ENCODE results near the gene ALKAL2. TPM values are rescaled to one million over a fixed set of nuclear protein-coding genes. Genes with fewer than 3 reads are reported as not detected.

The ALKAL2 gene
- total and polyA plus RNA-seq, 2 experiments from 2014 or later, result 2.9 to 27.5 TPM

DNA sequence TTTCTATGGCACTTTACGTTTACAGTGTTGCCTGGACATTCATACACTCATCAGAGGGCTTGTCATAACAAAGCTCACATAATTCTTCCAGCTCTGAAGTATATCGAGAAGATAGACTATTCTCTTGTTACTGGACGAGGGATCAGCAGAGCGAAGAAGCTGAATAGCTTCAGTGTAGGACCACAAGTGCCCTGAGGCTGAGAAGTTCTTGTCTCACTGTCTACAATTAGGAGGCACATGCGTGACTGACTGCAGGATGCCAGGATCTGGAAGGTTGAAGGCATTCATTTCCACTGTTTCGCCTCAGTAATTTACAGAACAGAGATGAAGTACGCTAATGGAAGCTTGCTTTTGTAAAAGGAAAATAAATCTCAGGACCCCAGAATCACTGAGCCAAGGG, 33.6 kb downstream of the ALKAL2 start:
- no peaks in the 10 kb centered on the region for H3K9me3 ChIP-seq (ENCODE audit: low read depth)
- no peaks in the 10 kb centered on the region for H3K27me3 ChIP-seq
- H3K36me3 ChIP-seq (replicated peaks; ENCODE audit: insufficient read depth, low read depth), result no peaks in the 10 kb centered on the region
- H3K4me2 ChIP-seq, result no peak overlapping the region
- no peak for DNase-seq (ENCODE audit: low spot score)
- TF ChIP-seq EZH2 (IDR thresholded peaks at IDR 0.05; ENCODE audit: borderline replicate concordance), result no peak
- TF ChIP-seq, protein P1, sequence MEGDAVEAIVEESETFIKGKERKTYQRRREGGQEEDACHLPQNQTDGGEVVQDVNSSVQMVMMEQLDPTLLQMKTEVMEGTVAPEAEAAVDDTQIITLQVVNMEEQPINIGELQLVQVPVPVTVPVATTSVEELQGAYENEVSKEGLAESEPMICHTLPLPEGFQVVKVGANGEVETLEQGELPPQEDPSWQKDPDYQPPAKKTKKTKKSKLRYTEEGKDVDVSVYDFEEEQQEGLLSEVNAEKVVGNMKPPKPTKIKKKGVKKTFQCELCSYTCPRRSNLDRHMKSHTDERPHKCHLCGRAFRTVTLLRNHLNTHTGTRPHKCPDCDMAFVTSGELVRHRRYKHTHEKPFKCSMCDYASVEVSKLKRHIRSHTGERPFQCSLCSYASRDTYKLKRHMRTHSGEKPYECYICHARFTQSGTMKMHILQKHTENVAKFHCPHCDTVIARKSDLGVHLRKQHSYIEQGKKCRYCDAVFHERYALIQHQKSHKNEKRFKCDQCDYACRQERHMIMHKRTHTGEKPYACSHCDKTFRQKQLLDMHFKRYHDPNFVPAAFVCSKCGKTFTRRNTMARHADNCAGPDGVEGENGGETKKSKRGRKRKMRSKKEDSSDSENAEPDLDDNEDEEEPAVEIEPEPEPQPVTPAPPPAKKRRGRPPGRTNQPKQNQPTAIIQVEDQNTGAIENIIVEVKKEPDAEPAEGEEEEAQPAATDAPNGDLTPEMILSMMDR (IDR thresholded peaks at IDR 0.05; ENCODE audit: poor library complexity), result no peak
- TF ChIP-seq EZH2phosphoT487 (IDR thresholded peaks at IDR 0.05; ENCODE audit: low read depth, severe bottlenecking, unreplicated experiment), result no peak
- H3K79me2 ChIP-seq, result peaks cover 32% of the 10 kb centered on the region
- no peaks in the 10 kb centered on the region for H3K4me1 ChIP-seq (ENCODE audit: insufficient read depth)
- H2AFZ ChIP-seq, result no peak overlapping the region
- H3K27ac ChIP-seq, result no peak overlapping the region
- no peaks in the 10 kb centered on the region for H3K9me2 ChIP-seq (replicated peaks; ENCODE audit: insufficient read depth)
- H4K20me1 ChIP-seq (ENCODE audit: insufficient read depth, poor library complexity, severe bottlenecking), result no peaks in the 10 kb centered on the region
- H3K4me3 ChIP-seq, result no peak overlapping the region
- WGBS (ENCODE audit: low lambda C conversion rate, missing lambda C conversion rate), result 74% methylated on average over 7 of the region's 7 CpGs

DNA sequence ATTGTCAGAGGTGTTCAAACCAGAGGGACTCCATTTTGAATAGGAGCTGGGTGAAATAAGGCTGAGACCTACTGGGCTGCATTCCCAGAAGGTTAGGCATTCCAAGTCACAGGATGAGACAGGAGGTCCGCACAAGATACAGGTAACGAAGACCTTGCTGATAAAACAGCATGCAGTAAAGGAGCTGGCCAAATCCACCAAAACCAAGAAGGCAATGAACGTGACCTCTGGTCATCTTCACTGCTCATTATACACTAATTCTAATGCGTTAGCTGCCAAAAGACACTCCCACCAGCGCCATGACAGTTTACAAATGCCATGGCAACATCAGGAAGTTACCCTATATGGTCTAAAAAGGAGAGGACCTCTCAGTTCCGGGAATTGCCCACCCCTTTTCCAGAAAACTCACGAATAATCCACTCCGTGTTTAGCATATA, 34.7 kb downstream of the ALKAL2 start:
- no peak overlapping the region for H2AFZ ChIP-seq
- peaks cover 22% of the 10 kb centered on the region for H3K79me2 ChIP-seq
- H3K36me3 ChIP-seq (replicated peaks; ENCODE audit: insufficient read depth, low read depth), result no peaks in the 10 kb centered on the region
- no peak overlapping the region for H3K4me2 ChIP-seq
- H3K9me3 ChIP-seq (ENCODE audit: low read depth), result no peaks in the 10 kb centered on the region
- DNase-seq (ENCODE audit: low spot score), result no peak
- TF ChIP-seq EZH2phosphoT487 (IDR thresholded peaks at IDR 0.05; ENCODE audit: low read depth, severe bottlenecking, unreplicated experiment), result no peak
- TF ChIP-seq EZH2 (IDR thresholded peaks at IDR 0.05; ENCODE audit: borderline replicate concordance), result no peak
- TF ChIP-seq, protein P1 (IDR thresholded peaks at IDR 0.05; ENCODE audit: poor library complexity), result no peak
- WGBS (ENCODE audit: low lambda C conversion rate, missing lambda C conversion rate), result 90% methylated on average over 8 of the region's 8 CpGs
- H4K20me1 ChIP-seq (ENCODE audit: insufficient read depth, poor library complexity, severe bottlenecking), result no peaks in the 10 kb centered on the region
- no peak overlapping the region for H3K4me3 ChIP-seq
- no peak overlapping the region for H3K27ac ChIP-seq
- H3K27me3 ChIP-seq, result no peaks in the 10 kb centered on the region
- no peaks in the 10 kb centered on the region for H3K9me2 ChIP-seq (replicated peaks; ENCODE audit: insufficient read depth)
- H3K4me1 ChIP-seq (ENCODE audit: insufficient read depth), result no peaks in the 10 kb centered on the region

DNA sequence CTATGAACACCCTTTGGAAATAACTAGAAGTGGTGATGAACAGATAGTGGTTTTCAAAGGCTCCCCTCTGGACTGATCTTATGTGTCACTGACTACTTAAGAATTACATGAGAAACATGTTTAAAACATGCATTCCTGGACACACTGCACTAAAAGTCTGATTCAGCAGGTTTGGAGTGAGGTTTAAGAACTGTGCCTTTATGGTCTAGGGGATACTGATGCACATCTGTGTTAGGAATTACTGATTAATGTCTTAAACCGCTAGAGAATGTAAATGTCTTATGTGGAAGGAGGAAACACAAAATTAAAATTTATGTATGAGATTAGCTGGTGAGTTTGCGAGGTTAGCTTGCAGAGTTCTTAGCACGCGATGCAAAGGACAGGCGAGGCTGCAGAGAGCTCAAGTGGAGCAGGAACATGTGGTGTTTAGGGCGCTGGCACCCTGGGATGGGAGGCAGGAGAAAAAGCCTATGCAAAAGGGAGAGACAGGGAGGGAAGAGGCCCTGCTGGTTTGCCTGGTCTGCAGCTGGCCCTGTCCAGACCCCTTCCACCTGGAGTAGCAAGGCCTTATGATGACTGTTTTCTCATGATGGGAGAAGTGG, 35.8 kb downstream of the ALKAL2 start:
- no peaks in the 10 kb centered on the region for H3K27me3 ChIP-seq
- H3K27ac ChIP-seq, result peak overlapping the region; percentile 15
- no peaks in the 10 kb centered on the region for H3K9me3 ChIP-seq (ENCODE audit: low read depth)
- no peaks in the 10 kb centered on the region for H4K20me1 ChIP-seq (ENCODE audit: insufficient read depth, poor library complexity, severe bottlenecking)
- no peak for DNase-seq (ENCODE audit: low spot score)
- TF ChIP-seq EZH2 (IDR thresholded peaks at IDR 0.05; ENCODE audit: borderline replicate concordance) (no peak), EZH2phosphoT487 (IDR thresholded peaks at IDR 0.05; ENCODE audit: low read depth, severe bottlenecking, unreplicated experiment) (no peak)
- TF ChIP-seq, protein P1 (IDR thresholded peaks at IDR 0.05; ENCODE audit: poor library complexity), result no peak
- no peaks in the 10 kb centered on the region for H3K9me2 ChIP-seq (replicated peaks; ENCODE audit: insufficient read depth)
- 73% methylated on average over 6 of the region's 6 CpGs for WGBS (ENCODE audit: low lambda C conversion rate, missing lambda C conversion rate)
- no peaks in the 10 kb centered on the region for H3K36me3 ChIP-seq (replicated peaks; ENCODE audit: insufficient read depth, low read depth)
- no peak overlapping the region for H3K4me3 ChIP-seq
- H2AFZ ChIP-seq, result no peak overlapping the region
- no peak overlapping the region for H3K4me2 ChIP-seq
- peaks cover 11% of the 10 kb centered on the region for H3K79me2 ChIP-seq
- H3K4me1 ChIP-seq (ENCODE audit: insufficient read depth), result no peaks in the 10 kb centered on the region
